ENCODE measurements around the gene SPATA13. TPM values are rescaled to one million over a fixed set of nuclear protein-coding genes. Genes with fewer than 3 reads are reported as not detected.

SPATA13 gene
- total and polyA plus RNA-seq, 2 donors (not counting 3 experiments of a cell fraction or from before 2014, with no cell fraction given) = 6.6 to 12.9 TPM

DNA sequence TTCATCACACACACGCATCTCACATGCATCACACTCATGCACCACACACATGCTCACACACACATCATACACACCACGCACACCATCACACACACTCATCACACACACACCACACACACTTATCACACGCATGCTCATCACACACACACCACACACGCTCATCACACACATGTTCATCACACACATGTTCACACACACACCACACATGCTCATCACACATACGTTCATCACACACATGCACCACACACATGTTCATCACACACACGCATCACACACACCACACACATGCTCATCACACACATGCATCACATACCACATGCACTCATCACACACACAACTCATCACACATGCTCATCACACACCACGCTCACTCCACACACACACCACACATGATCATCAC is 195.8 kb downstream of the SPATA13 start:
- no peaks in the 10 kb centered on the region for H3K4me1 ChIP-seq (ENCODE audit: control insufficient read depth, extremely low read depth, insufficient read depth, low read length)
- TF ChIP-seq POLR2AphosphoS5 (IDR thresholded peaks at IDR 0.05; ENCODE audit: insufficient read depth, low read depth, low read length) (no peak), FOS (IDR thresholded peaks at IDR 0.05; ENCODE audit: borderline replicate concordance, insufficient read depth, low read length) (no peak), JUN (IDR thresholded peaks at IDR 0.05; ENCODE audit: borderline replicate concordance, insufficient read depth, insufficient read length, low read depth) (no peak), MYC (IDR thresholded peaks at IDR 0.05; ENCODE audit: low read depth, low read length) (no peak), EZH2 (IDR thresholded peaks at IDR 0.05; ENCODE audit: borderline replicate concordance, low read depth, low read length, severe bottlenecking) (no peak), POLR2A (IDR thresholded peaks at IDR 0.05; ENCODE audit: low read depth, low read length) (no peak), GATA2 (IDR thresholded peaks at IDR 0.05; ENCODE audit: insufficient read depth, insufficient read length, low read depth, low read length) (no peak)
- TF ChIP-seq, protein P1, sequence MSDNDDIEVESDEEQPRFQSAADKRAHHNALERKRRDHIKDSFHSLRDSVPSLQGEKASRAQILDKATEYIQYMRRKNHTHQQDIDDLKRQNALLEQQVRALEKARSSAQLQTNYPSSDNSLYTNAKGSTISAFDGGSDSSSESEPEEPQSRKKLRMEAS (IDR thresholded peaks at IDR 0.05; ENCODE audit: insufficient read depth, insufficient read length) = no peak
- TF ChIP-seq, protein P2, sequence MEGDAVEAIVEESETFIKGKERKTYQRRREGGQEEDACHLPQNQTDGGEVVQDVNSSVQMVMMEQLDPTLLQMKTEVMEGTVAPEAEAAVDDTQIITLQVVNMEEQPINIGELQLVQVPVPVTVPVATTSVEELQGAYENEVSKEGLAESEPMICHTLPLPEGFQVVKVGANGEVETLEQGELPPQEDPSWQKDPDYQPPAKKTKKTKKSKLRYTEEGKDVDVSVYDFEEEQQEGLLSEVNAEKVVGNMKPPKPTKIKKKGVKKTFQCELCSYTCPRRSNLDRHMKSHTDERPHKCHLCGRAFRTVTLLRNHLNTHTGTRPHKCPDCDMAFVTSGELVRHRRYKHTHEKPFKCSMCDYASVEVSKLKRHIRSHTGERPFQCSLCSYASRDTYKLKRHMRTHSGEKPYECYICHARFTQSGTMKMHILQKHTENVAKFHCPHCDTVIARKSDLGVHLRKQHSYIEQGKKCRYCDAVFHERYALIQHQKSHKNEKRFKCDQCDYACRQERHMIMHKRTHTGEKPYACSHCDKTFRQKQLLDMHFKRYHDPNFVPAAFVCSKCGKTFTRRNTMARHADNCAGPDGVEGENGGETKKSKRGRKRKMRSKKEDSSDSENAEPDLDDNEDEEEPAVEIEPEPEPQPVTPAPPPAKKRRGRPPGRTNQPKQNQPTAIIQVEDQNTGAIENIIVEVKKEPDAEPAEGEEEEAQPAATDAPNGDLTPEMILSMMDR (IDR thresholded peaks at IDR 0.05; ENCODE audit: extremely low read depth in 1 of 2, insufficient read depth in 1 of 2, low read depth in 1 of 2, low read length in 2 of 2) = no peak
- no peaks in the 10 kb centered on the region for H3K79me2 ChIP-seq (ENCODE audit: control insufficient read depth, insufficient read depth, low read length)
- no peak overlapping the region for H2AFZ ChIP-seq (ENCODE audit: low read depth, low read length)
- no peak for DNase-seq (ENCODE audit: low read depth, low spot score)
- H3K9me3 ChIP-seq (replicated peaks; ENCODE audit: control insufficient read depth, insufficient read depth, low read length) = no peaks in the 10 kb centered on the region
- POLR2A ChIA-PET = no interaction called here
- no peaks in the 10 kb centered on the region for H3K9me1 ChIP-seq (replicated peaks; ENCODE audit: control insufficient read depth, extremely low read depth, insufficient read depth, low read length)
- no peak overlapping the region for H3K4me2 ChIP-seq (ENCODE audit: insufficient read depth, low read length)
- BruUV-seq (replicated peaks) = no TSS peak
- no peaks in the 10 kb centered on the region for H3K27me3 ChIP-seq (ENCODE audit: control insufficient read depth in 2 of 2, insufficient read depth in 2 of 2, low read length in 2 of 2)
- dilution Hi-C loops (cut with MboI; ENCODE audit: extremely low pct_ligation_motif_present, low sequenced_read_pairs) = no loop called here
- no peaks in the 10 kb centered on the region for H3K36me3 ChIP-seq (ENCODE audit: control insufficient read depth in 2 of 2, extremely low read depth in 1 of 2, insufficient read depth in 2 of 2, low read length in 2 of 2)
- H3K9ac ChIP-seq (replicated peaks; ENCODE audit: extremely low read depth, insufficient read depth, low read length) = no peak overlapping the region
- H3K27ac ChIP-seq (ENCODE audit: insufficient read depth, low read depth, low read length) = no peak overlapping the region
- no peak for FAIRE-seq
- intact Hi-C loops (cut with micrococcal nuclease) = no loop called here
- H4K20me1 ChIP-seq (replicated peaks; ENCODE audit: control insufficient read depth, extremely low read depth, insufficient read depth, low read length) = no peaks in the 10 kb centered on the region
- CTCF ChIA-PET = no interaction called here
- no peak overlapping the region for H3K4me3 ChIP-seq (replicated peaks in 1 of 3; ENCODE audit: insufficient read depth in 1 of 3, low read depth in 1 of 3, low read length in 3 of 3)

MicroRNAs encoded within 50 kb of the gene (microRNA counts, 767-probe panel; counts per million panel counts)
- 723 counts per million, percentile 96 among the panel's probes with 10 or more counts for microRNA hsa-miR-2276

Small RNA genes lying within 50 kb of the gene (microRNA-seq; reads per million reads assigned to microRNA genes)
- not detected for gene MIR2276 (ENCODE audit: borderline number of aligned reads, borderline replicate concordance)

Small RNA genes lying within 50 kb of the gene (small RNA-seq; reads per million reads assigned to genes)
- not detected for gene MIR2276 (ENCODE audit: insufficient read depth, insufficient read length, low read depth, low replicate concordance)

Other genes starting within 250 kb of the SPATA13 start
- gene C1QTNF9, start 148.9 kb downstream of the SPATA13 start, total RNA-seq = not detected in 2 replicates
- not detected in 2 replicates for gene C1QTNF9, start 148.9 kb downstream of the SPATA13 start, polyA plus RNA-seq

All from endothelial cell of umbilical vein (primary cell).